ENCODE measurements around the gene CDC42BPG.

- TF ChIP-seq, protein P1, sequence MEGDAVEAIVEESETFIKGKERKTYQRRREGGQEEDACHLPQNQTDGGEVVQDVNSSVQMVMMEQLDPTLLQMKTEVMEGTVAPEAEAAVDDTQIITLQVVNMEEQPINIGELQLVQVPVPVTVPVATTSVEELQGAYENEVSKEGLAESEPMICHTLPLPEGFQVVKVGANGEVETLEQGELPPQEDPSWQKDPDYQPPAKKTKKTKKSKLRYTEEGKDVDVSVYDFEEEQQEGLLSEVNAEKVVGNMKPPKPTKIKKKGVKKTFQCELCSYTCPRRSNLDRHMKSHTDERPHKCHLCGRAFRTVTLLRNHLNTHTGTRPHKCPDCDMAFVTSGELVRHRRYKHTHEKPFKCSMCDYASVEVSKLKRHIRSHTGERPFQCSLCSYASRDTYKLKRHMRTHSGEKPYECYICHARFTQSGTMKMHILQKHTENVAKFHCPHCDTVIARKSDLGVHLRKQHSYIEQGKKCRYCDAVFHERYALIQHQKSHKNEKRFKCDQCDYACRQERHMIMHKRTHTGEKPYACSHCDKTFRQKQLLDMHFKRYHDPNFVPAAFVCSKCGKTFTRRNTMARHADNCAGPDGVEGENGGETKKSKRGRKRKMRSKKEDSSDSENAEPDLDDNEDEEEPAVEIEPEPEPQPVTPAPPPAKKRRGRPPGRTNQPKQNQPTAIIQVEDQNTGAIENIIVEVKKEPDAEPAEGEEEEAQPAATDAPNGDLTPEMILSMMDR (IDR thresholded peaks at IDR 0.05), result no peak
- no peak for TF ChIP-seq POLR2AphosphoS5 (IDR thresholded peaks at IDR 0.05)
These were observed 6.5 kb downstream of the CDC42BPG start for GRCh38 chr11:64837887-64838351.

Data from esophagus muscularis mucosa (tissue), 3 donors.